ENCODE measurements around the gene DHRS7.

Gene DHRS7

DNA sequence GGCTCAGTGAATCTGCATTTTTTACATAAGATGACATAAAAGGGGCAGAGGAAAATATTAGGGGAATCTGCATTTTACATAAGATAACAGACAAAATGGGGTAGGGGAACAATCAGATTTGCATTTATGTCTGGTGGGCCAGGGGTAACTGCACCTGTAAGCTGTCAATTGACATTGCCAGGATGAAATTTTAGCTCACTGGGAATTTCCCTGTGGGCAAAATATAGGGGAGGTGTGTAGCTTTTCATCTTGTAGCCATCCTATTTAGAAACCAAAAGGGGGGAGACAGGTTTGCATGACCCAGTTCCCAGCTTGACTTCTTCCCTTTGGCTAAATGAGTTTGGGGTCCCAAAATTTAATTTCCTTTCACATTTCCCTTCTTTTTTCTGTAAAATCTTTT is 70.0 kb downstream of the DHRS7 start:
- DNase-seq, result no peak
- Histone ChIP-seq H3K27me3 (no peaks in the 10 kb centered on the region), H3K4me3 (ENCODE audit: low read depth, low read length) (no peak overlapping the region), H3K9me3 (no peaks in the 10 kb centered on the region), H3K4me1 (peaks cover 4% of the 10 kb centered on the region; the same call in 1 of the 2 replicates), H3K36me3 (peaks cover 20% of the 10 kb centered on the region)
- TF ChIP-seq CTCF (IDR thresholded peaks at IDR 0.05; ENCODE audit: low read depth, low read length), result no peak

GRCh38 chr14:60094306-60094897 is 70.8 kb downstream of the DHRS7 start:
- Histone ChIP-seq H3K36me3 (peaks cover 15% of the 10 kb centered on the region), H3K4me1 (peaks cover 4% of the 10 kb centered on the region; the same call in 1 of the 2 replicates), H3K9me3 (no peaks in the 10 kb centered on the region), H3K4me3 (ENCODE audit: low read depth, low read length) (peak overlapping the region; percentile 77), H3K27me3 (no peaks in the 10 kb centered on the region)
- DNase-seq, result no peak
- no peak for TF ChIP-seq CTCF (IDR thresholded peaks at IDR 0.05; ENCODE audit: low read depth, low read length)

Measured in BE2C (cell line).